Lung (tissue), 12 donors: ENCODE data around the gene AGPAT1. TPM values are rescaled to one million over a fixed set of nuclear protein-coding genes. Genes with fewer than 3 reads are reported as not detected.

Source experiments
- ATAC-seq: fragments of 200-7000 bp; cut with Tn5 transposase; one replicate; pipeline ENCODE4 v1.9.1; 2020; ENCODE audit warnings: moderate number of reproducible peaks; ENCODE audit not compliant: insufficient read depth, low FRiP score
- DNase-seq, 3 donors: peaks; one replicate each; pipeline ENCODE4 v3.0.0-alpha.2; 2013 to 2017
- H3K27ac ChIP-seq, 2 donors: one replicate each; pipeline ENCODE4 v1.5.1; 2013; ENCODE audit warnings: mild to moderate bottlenecking in 2 of 2, moderate library complexity in 2 of 2, control low read depth in 1 of 2, inconsistent platforms in 1 of 2, low read depth in 1 of 2, low read length in 1 of 2
- H3K27me3 ChIP-seq, 3 donors: one replicate each; pipeline ENCODE4 v1.5.1; 2013; ENCODE audit warnings: low read length in 2 of 3; ENCODE audit not compliant: control insufficient read depth in 3 of 3, insufficient read depth in 3 of 3
- H3K36me3 ChIP-seq, 4 donors: one replicate each; pipeline ENCODE4 v1.5.1; 2013; ENCODE audit warnings: low read length in 4 of 4, mild to moderate bottlenecking in 1 of 4, moderate library complexity in 1 of 4; ENCODE audit not compliant: control insufficient read depth in 4 of 4, insufficient read depth in 4 of 4
- H3K4me1 ChIP-seq, 5 donors: one replicate each; pipeline ENCODE4 v1.5.1; 2013; ENCODE audit warnings: low read length in 5 of 5, mild to moderate bottlenecking in 2 of 5, moderate library complexity in 1 of 5; ENCODE audit not compliant: control insufficient read depth in 5 of 5, insufficient read depth in 5 of 5
- H3K4me3 ChIP-seq: one replicate; pipeline ENCODE4 v1.5.1; 2013; ENCODE audit warnings: mild to moderate bottlenecking, control low read depth, moderate library complexity
- H3K9ac ChIP-seq, 2 donors: one replicate each; pipeline ENCODE4 v1.5.1; 2013; ENCODE audit warnings: low read length in 2 of 2, control low read depth in 1 of 2; ENCODE audit not compliant: insufficient read depth in 1 of 2
- H3K9me3 ChIP-seq, 4 donors: one replicate each; pipeline ENCODE4 v1.5.1; 2013; ENCODE audit warnings: low read length in 3 of 4, mild to moderate bottlenecking in 1 of 4, moderate library complexity in 1 of 4; ENCODE audit not compliant: control insufficient read depth in 4 of 4, insufficient read depth in 3 of 4
- WGBS, 2 donors: extraction: QIAGEN DNeasy Blood & Tissue Kit; methylation state at CpG; one replicate each; pipeline ENCODE4 v1.1.7; 2013; 5-methylcytosine and 5-hydroxymethylcytosine counted together
- polyA plus RNA-seq, 2 donors: library from polyadenylated mRNA; stranded (reverse); fragments of 200-250 nt; gene quantifications; one replicate each; pipeline ENCODE4 v1.2.1, GENCODE V29; 2013
- total RNA-seq, 2 donors: library from RNA; depleted of rRNA in 1 of 2; stranded (reverse); fragments of >200 nt in 1 of 2; gene quantifications; one replicate each; pipeline ENCODE4 v1.2.1, GENCODE V29; 2014 to 2021
- TF ChIP-seq, protein P1 (sequence below): IDR thresholded peaks from 2 replicates; pipeline ENCODE4 v1.5.1; 2012; ENCODE audit warnings: mild to moderate bottlenecking; ENCODE audit errors: control extremely low read depth, extremely low read depth
- donor health status: control.
- donor health status: control.
- donor health status: Bipolar disorder and iron deficiency.
- donor health status: healthy.
- donor health status: DM: yes; HTN: yes; CAD: no.

AGPAT1 gene
- total and polyA plus RNA-seq, 4 donors: 24.7 to 52.6 (median 40.5) TPM

DNA sequence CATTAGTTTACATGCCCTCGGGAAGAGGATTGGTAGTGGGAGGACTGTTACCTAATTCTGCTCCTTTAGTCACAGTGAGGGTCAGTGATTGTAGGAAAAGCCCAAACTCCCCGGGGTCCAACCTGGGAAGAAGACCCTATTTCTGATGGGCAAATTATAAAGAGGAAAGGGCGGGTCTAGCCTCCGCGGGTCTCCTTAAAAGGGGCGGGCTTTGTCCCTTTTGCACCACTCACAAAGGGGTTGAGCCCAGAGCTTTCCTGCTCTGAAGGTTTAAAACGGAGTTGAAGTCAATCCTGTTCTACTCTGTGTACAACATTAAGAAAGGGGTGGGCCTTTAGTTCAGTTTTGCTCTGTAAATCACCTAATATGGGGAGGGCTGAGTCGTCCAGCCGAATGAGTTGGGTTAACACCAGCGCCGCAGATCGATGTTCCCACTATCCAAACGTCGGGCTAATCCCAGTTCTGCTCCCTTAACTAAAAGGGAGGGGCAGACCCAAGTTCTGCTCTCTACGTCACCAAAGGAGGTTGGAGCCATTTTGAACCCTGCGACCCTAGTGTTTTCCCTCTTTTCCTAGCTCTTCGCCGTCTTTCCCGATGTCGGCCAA, 1.4 kb upstream of the AGPAT1 start:
- peaks cover 0 to 12% (median 9%) of the 10 kb centered on the region in 4 donors for H3K36me3 ChIP-seq
- TF ChIP-seq, protein P1, sequence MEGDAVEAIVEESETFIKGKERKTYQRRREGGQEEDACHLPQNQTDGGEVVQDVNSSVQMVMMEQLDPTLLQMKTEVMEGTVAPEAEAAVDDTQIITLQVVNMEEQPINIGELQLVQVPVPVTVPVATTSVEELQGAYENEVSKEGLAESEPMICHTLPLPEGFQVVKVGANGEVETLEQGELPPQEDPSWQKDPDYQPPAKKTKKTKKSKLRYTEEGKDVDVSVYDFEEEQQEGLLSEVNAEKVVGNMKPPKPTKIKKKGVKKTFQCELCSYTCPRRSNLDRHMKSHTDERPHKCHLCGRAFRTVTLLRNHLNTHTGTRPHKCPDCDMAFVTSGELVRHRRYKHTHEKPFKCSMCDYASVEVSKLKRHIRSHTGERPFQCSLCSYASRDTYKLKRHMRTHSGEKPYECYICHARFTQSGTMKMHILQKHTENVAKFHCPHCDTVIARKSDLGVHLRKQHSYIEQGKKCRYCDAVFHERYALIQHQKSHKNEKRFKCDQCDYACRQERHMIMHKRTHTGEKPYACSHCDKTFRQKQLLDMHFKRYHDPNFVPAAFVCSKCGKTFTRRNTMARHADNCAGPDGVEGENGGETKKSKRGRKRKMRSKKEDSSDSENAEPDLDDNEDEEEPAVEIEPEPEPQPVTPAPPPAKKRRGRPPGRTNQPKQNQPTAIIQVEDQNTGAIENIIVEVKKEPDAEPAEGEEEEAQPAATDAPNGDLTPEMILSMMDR: no peak
- peak overlapping the region; percentile 74 to 76 for H3K9ac ChIP-seq
- DNase-seq (no peak), ATAC-seq (no peak)
- H3K27ac ChIP-seq: peak overlapping the region; percentile 88 to 95
- peak overlapping the region; percentile 15 for H3K4me3 ChIP-seq
- H3K27me3 ChIP-seq: no peaks in the 10 kb centered on the region
- H3K9me3 ChIP-seq: no peaks in the 10 kb centered on the region
- H3K4me1 ChIP-seq: peaks cover 11 to 48% (median 25%) of the 10 kb centered on the region in 5 donors
- WGBS, 2 donors: 0% methylated on average over 19 to 20 of the region's 20 CpGs

DNA sequence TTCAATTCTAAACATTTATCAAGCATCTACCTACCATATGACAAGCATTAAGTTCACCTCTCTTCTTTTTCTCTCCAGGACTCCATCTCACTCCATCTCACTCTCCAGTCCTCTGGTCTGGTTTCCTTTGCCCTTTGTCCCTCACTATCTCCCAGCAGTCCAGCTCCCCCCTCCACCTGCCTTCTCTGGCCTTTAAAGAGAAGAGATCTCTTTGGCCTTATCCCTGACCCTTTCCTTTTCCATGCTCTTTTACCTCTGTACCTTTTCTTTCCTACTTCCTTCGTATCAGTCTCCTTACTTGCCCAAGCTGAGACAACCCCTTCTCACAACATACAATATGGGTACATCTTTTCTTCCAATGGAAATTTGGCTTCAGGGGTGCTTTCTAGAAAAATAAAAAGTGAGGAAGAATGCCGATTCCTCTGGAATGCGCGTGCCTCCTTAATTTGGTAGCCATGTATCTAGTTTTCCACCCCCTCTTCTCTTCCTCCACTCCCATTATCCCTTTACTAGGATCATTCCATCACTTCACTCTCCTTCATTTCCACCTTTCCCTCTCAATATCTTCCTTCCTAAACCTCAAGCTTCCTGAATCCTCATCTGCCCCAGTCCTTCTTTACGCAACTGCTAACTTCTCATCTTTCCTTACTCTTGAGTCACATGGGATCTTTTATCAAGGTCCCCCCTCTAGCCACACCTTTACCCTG, 745 bp upstream of the AGPAT1 start:
- Histone ChIP-seq H3K27me3 (no peaks in the 10 kb centered on the region), H3K36me3 (peaks cover 0 to 10% (median 6%) of the 10 kb centered on the region in 4 donors), H3K9me3 (no peaks in the 10 kb centered on the region), H3K9ac (peak overlapping the region; percentile 74 to 76), H3K27ac (peak overlapping the region; percentile 88 to 95), H3K4me3 (no peak overlapping the region), H3K4me1 (peaks cover 7 to 48% (median 25%) of the 10 kb centered on the region in 5 donors)
- ATAC-seq (no peak), DNase-seq (no peak)
- WGBS, 2 donors: 17 to 27% methylated on average over 5 of the region's 5 CpGs
- TF ChIP-seq, protein P1: no peak

DNA sequence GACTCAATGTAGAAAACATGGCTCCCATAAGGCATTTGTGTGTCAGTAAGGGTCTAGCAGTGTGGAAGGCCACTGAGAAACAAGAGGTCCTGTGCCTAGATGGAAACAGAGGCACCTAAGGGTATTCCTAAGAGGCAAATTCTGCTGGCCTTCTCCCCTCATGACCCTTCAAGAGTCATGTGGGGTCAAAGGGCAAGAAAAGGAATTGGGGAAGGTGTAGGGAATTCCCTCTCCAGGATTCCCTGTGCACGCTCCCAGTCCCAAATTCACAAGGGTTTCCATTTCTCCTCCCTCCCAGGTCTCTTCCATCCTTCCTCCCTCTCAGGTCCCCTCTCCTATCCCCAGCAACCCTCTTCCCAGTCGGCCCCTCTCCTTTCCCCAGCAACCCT, 568 bp downstream of the AGPAT1 start:
- no peaks in the 10 kb centered on the region for H3K27me3 ChIP-seq
- peak overlapping the region in 1 of 2 donors; percentile 83 for H3K27ac ChIP-seq
- peak overlapping the region; percentile 79 to 84 for H3K9ac ChIP-seq
- H3K9me3 ChIP-seq: no peaks in the 10 kb centered on the region
- no peak for ATAC-seq
- WGBS, 2 donors: 18 to 36% methylated on average over 2 of the region's 2 CpGs
- H3K36me3 ChIP-seq: peaks cover 0 to 15% (median 10%) of the 10 kb centered on the region in 4 donors
- peak overlapping the region; percentile 63 for H3K4me3 ChIP-seq
- DNase-seq: no peak
- H3K4me1 ChIP-seq: peaks cover 4 to 48% (median 25%) of the 10 kb centered on the region in 5 donors
- TF ChIP-seq, protein P1: no peak
